NCI-H2227 (cell line): ENCODE results near the gene MRPL46.
A peak's percentile ranks its signal among the peaks of the same experiment; 100 is the strongest.

Experiments
- DNase-seq: peaks from one replicate; lab custom pipeline; 2025; ENCODE audit not compliant: unreplicated experiment; lab: John Stamatoyannopoulos, UW

MRPL46 gene

GRCh38 chr15:88467073-88467934, at the start of gene MRPL46, which contains the start of gene MRPS11:
MRPL46 (minus strand) TSS chr15:88467388; CDS start chr15:88467377, 11 bp downstream.
MRPS11 (plus strand) TSS chr15:88467708; CDS start chr15:88467718, 10 bp downstream.
- DNase-seq, result peak; percentile 89

- DNase-seq, result no peak
Measured at GRCh38 chr15:88513195-88513594, 46.0 kb upstream of the MRPL46 start.

DNA sequence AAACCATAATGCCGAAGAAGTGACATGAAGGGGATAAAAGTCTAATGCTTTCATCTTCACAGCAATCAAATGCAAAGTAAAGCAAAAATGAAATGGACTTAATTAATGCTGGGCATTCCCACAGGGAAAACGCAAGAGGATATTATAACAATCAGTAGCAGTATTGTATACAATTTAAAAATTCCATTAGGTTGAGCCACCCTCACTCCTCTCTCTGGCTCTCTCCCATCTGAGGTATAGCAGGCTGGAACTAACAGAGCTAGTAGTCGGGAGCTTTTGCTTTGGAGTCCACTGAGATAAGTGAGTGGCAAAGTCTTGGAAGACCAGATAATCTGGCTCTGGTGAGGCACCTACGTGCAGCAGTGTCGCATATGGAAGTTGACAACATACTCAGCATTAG, 45.4 kb upstream of the MRPL46 start:
- DNase-seq, result no peak

DNA sequence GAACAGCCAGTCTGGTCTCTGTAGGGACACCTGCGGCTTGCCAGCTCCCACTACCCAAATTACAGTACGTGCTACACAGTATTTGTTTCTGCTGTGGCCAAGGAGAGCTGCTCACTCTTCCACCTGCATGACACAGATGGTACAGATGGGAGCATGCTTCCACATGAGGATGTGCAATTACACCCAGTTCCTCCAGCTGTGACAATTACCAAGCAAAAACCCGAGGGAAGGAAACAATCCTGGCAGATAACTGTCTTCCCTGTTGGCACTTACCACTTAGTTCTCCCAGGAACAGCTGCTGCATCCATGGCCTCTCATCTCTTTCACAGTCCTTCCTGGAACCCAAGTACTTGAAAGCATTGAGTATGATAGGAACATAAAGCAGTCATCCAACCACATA, 44.9 kb upstream of the MRPL46 start:
- peak; percentile 86 for DNase-seq

DNA sequence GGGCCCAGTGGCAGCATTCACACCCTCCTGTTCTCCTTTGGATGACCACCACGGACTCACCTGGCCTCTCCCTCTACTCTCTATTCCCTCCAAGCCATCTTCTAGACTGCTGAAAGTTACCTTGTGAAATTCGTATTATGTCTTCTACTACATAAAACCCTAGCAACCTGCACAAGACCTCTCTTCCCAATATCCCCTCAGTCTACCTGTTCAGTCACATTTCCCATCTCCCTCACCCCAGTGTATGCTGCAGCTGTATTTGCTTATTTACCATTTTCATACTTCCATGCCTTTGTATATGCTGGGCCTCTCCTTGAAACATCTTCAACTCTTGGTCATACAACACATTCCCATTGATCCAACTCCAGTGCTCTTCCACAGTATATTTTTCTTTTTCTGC, 44.0 kb upstream of the MRPL46 start:
- no peak for DNase-seq

GRCh38 chr15:88509964-88510363, 42.8 kb upstream of the MRPL46 start:
- no peak for DNase-seq

DNA sequence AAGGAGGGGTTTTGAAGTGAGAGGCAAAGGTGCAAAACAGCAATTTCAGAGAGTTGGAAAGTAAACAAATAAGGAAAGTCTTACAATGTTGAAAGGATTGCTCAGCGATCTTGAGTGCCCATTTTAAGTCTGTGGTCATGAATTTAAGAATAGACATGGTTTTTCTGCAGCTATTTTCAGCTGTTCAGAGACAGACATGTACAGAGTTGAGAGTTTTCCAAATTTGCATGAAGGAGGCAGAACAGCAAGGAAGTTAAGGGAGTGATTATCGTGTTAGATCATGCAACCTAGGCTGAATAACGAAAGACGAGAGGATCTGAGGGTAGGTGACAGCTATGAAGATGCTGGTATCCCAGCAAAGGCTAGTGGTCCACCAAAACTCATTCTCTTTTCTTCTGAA, 42.1 kb upstream of the MRPL46 start:
- DNase-seq, result no peak

GRCh38 chr15:88506628-88507027, 39.4 kb upstream of the MRPL46 start:
- no peak for DNase-seq

GRCh38 chr15:88505721-88506120, 38.5 kb upstream of the MRPL46 start:
- DNase-seq, result no peak

DNA sequence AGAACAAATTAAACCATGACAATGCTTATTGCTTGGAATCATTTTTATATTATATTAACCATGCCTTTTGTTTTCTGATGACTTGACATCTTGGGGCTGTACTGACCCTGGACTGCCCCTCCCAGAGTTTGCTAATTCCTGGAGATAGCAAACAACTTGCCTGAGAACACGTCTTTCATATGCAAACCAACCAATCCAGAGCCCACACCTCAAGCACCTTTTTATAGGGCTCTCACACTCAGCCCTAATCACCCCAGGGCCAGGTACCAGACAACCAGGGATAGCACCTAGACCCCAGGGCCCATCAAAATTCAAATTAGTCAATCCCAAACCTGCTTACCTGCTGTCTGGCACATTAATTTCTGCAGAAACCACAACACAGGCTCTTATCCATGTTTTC, 37.3 kb upstream of the MRPL46 start:
- DNase-seq, result no peak

- DNase-seq, result peak; percentile 69
Measured at GRCh38 chr15:88498996-88499395, 31.8 kb upstream of the MRPL46 start.

- DNase-seq, result no peak
Measured at GRCh38 chr15:88497109-88497765, 30.0 kb upstream of the MRPL46 start.

- no peak for DNase-seq
Measured at GRCh38 chr15:88493844-88494243, 26.7 kb upstream of the MRPL46 start.

GRCh38 chr15:88491158-88491557, 24.0 kb upstream of the MRPL46 start:
- no peak for DNase-seq

GRCh38 chr15:88490036-88490435, 22.8 kb upstream of the MRPL46 start:
- no peak for DNase-seq

DNA sequence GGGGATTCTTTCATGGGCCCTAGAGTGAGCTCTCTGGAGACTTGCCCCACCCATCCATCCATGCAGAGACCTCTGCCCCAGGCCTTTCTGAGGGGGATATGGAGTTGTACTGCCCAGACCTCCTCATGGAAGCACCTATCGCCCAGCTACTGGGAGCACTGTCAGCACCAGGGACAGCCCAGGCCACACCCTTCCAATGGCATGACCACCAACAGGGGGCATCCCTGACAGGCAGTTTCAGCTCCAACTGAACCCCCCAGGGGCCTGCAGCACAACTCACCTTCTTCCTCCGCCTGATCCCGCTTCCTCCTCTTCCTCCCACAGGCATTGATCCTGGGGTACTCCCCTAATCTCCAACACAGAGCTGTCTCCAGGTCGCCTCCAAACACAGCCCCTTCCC, 22.1 kb upstream of the MRPL46 start:
- DNase-seq, result no peak

GRCh38 chr15:88487796-88488523, 20.8 kb upstream of the MRPL46 start:
- no peak for DNase-seq

- DNase-seq, result no peak
Measured at GRCh38 chr15:88487178-88487795, 20.1 kb upstream of the MRPL46 start.

DNA sequence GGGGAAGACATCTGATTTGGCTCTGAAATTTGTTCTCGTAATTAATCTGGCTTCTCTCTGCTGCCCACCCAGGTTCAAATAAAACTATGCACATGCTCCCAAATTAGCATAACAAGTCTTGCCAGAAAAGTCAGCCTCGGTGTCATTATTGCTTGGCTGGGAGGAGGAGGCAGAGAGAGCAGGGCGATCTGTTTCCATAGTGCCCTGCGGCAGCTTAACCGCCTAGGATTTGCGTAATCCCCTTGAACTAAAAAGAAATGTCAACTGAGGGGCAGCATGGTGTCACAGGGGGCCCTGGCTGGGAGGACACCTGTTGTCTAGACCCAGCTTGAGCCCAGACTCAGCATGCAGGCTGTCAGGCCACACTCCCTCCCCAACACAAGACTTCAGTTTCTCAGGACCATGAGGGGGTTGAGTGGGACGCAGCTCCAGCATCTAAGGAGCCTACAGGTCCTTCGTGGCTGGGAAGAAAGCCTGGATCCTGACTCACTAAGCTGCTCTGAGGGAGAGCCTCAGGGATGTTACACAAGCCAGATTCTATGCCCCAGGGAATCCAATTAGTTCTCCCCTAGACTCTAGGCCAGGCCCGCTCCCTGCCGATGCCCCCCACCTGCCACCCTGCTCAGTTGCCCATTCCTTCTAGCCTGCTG, 17.6 kb upstream of the MRPL46 start:
- DNase-seq, result no peak

- DNase-seq, result no peak
Measured at GRCh38 chr15:88482263-88482662, 15.1 kb upstream of the MRPL46 start.

GRCh38 chr15:88480981-88481380, 13.8 kb upstream of the MRPL46 start:
- DNase-seq, result no peak
